A673 (cell line): ENCODE data around the gene ATXN10. TPM values are rescaled to one million over a fixed set of nuclear protein-coding genes. Genes with fewer than 3 reads are reported as not detected.

Experiments
- BruUV-seq: library from RNA; stranded (reverse); fragments of 400-500 nt; replicated peaks from 2 replicates; lab custom pipeline; 2021; lab: Mats Ljungman, UMichigan
- CTCF ChIA-PET: fragments of 300-600 bp; sonication (Branson Sonifier 250); formaldehyde crosslinking; loops from one replicate; lab custom pipeline; 2022; ENCODE audit warnings: antibody characterized with exemption; lab: Charles Lee
- POLR2A ChIA-PET: fragments of 300-600 bp; sonication (Branson Sonifier 250); formaldehyde crosslinking; loops from one replicate; lab custom pipeline; 2022; ENCODE audit warnings: antibody characterized with exemption; ENCODE audit not compliant: low non-redundant PET; lab: Charles Lee
- DNase-seq: peaks from one replicate; pipeline ENCODE4 v3.0.0-alpha.2; 2015; ENCODE audit warnings: low spot score
- H3K27ac ChIP-seq: fragments of 200-600 bp; sonication (generic); 2 replicates; pipeline ENCODE4 v1.5.1; 2016; ENCODE audit warnings: mixed run types, low read depth, mild to moderate bottlenecking, mixed read lengths, antibody characterized with exemption, low read length; ENCODE audit not compliant: poor library complexity, severe bottlenecking
- H3K27me3 ChIP-seq: fragments of 200-600 bp; sonication (generic); replicated peaks from 2 replicates; pipeline ENCODE4 v1.6.1; 2017; ENCODE audit warnings: mixed run types, low read depth, mild to moderate bottlenecking, mixed read lengths, antibody characterized with exemption, low read length; ENCODE audit not compliant: insufficient read depth, poor library complexity
- H3K36me3 ChIP-seq: fragments of 200-600 bp; sonication (generic); 2 replicates; pipeline ENCODE4 v1.6.1; 2016; ENCODE audit warnings: mixed run types, mild to moderate bottlenecking, mixed read lengths, antibody characterized with exemption, low read length; ENCODE audit not compliant: insufficient read depth, poor library complexity, severe bottlenecking
- H3K4me1 ChIP-seq: fragments of 200-600 bp; sonication (generic); 2 replicates; pipeline ENCODE4 v1.6.1; 2017; ENCODE audit warnings: mixed run types, mild to moderate bottlenecking, mixed read lengths, antibody characterized with exemption, low read length; ENCODE audit not compliant: insufficient read depth, poor library complexity, severe bottlenecking
- H3K4me3 ChIP-seq: fragments of 200-600 bp; sonication (generic); 2 replicates; pipeline ENCODE4 v1.5.1; 2016; ENCODE audit warnings: low read depth, mixed run types, mild to moderate bottlenecking, mixed read lengths, low read length; ENCODE audit not compliant: poor library complexity, severe bottlenecking
- H3K9me3 ChIP-seq: fragments of 200-600 bp; sonication (generic); 2 replicates; pipeline ENCODE4 v1.6.1; 2016; ENCODE audit warnings: mixed run types, low read depth, mild to moderate bottlenecking, mixed read lengths, antibody characterized with exemption, low read length; ENCODE audit not compliant: poor library complexity, severe bottlenecking
- EZH2 ChIP-seq: fragments of 200-600 bp; sonication (generic); IDR thresholded peaks from 2 replicates; pipeline ENCODE4 v1.6.1; 2017; ENCODE audit warnings: borderline replicate concordance, low read depth, mild to moderate bottlenecking, mixed read lengths, antibody characterized with exemption, low read length; ENCODE audit not compliant: poor library complexity, severe bottlenecking
- intact Hi-C: fragments of 100-400 bp; cut with micrococcal nuclease; formaldehyde crosslinking; loops from one replicate; pipeline ENCODE4 v1.10.0; 2022; ENCODE audit not compliant: unreplicated experiment
- total RNA-seq: library from RNA; stranded (reverse); gene quantifications from 2 replicates; pipeline ENCODE4 v1.2.3, GENCODE V29; 2021
- TF ChIP-seq, protein P1 (sequence below): fragments of 300-800, 200-600 bp; sonication (generic); conservative IDR thresholded peaks from 2 replicates; pipeline ENCODE4 v1.5.1; 2017; ENCODE audit warnings: low read depth, mild to moderate bottlenecking, antibody characterized with exemption, low read length, moderate library complexity, mixed read lengths

Gene ATXN10
- total RNA-seq, 1 experiment from 2014 or later, result 294 TPM

DNA sequence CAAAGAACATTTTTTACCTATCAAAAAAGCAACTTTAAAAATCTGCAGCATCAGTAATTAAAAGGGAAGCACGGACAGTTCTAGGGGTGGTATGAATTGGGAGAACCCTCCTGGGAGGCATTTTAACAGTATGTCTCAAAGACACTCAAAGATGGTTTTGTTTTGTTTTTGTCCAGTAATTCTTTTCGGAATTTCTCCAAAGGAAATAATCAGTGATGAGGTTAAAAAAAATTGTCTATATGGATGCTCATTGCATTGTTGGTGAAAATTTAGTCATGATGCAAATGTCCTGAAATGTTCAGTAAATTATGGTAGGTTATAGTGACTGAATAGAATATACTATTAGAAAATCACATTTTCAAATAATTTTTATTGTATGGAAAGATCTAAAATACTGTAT, 115.1 kb downstream of the ATXN10 start:
- H3K27me3 ChIP-seq, result no peaks in the 10 kb centered on the region
- BruUV-seq, result no TSS peak
- no peak for DNase-seq
- H3K4me3 ChIP-seq, result no peak overlapping the region
- H3K27ac ChIP-seq, result no peak overlapping the region
- peaks cover 2% of the 10 kb centered on the region for H3K4me1 ChIP-seq
- TF ChIP-seq, protein P1, sequence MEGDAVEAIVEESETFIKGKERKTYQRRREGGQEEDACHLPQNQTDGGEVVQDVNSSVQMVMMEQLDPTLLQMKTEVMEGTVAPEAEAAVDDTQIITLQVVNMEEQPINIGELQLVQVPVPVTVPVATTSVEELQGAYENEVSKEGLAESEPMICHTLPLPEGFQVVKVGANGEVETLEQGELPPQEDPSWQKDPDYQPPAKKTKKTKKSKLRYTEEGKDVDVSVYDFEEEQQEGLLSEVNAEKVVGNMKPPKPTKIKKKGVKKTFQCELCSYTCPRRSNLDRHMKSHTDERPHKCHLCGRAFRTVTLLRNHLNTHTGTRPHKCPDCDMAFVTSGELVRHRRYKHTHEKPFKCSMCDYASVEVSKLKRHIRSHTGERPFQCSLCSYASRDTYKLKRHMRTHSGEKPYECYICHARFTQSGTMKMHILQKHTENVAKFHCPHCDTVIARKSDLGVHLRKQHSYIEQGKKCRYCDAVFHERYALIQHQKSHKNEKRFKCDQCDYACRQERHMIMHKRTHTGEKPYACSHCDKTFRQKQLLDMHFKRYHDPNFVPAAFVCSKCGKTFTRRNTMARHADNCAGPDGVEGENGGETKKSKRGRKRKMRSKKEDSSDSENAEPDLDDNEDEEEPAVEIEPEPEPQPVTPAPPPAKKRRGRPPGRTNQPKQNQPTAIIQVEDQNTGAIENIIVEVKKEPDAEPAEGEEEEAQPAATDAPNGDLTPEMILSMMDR, result no peak
- no peak for TF ChIP-seq EZH2
- H3K9me3 ChIP-seq, result no peaks in the 10 kb centered on the region
- intact Hi-C loops, result no loop called here
- H3K36me3 ChIP-seq, result no peaks in the 10 kb centered on the region
- ChIA-PET CTCF (no interaction called here), POLR2A (no interaction called here)

- no peak overlapping the region for H3K4me3 ChIP-seq
- H3K4me1 ChIP-seq, result no peaks in the 10 kb centered on the region
- no peaks in the 10 kb centered on the region for H3K27me3 ChIP-seq
- TF ChIP-seq, protein P1, result no peak
- TF ChIP-seq EZH2, result no peak
- no TSS peak for BruUV-seq
- ChIA-PET CTCF (no interaction called here), POLR2A (no interaction called here)
- DNase-seq, result no peak
- H3K9me3 ChIP-seq, result no peaks in the 10 kb centered on the region
- intact Hi-C loops, result no loop called here
- H3K36me3 ChIP-seq, result no peaks in the 10 kb centered on the region
- H3K27ac ChIP-seq, result no peak overlapping the region
Measured at GRCh38 chr22:45787759-45788158, 116.1 kb downstream of the ATXN10 start.

DNA sequence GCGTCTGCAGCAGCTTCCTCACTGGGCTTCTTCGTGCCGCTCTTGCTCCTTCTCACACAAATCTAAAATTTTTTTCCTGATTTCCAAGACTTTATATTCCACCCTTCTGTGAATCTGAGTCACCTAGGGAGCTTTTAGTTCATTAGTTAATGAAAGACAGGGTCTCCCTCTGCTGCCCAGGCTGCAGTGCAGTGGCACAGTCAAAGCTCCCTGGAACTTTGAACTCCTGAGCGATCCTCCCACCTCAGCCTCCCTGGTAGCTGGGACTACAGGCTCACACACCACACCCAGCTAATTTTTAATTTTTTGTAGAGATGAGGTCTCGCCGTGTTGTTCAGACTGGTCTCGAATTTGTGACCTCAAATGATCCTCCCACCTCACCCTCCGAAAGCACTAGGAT, 116.9 kb downstream of the ATXN10 start:
- POLR2A ChIA-PET, result no interaction called here
- Histone ChIP-seq H3K27me3 (no peaks in the 10 kb centered on the region), H3K4me1 (no peaks in the 10 kb centered on the region), H3K9me3 (no peaks in the 10 kb centered on the region), H3K27ac (no peak overlapping the region), H3K36me3 (no peaks in the 10 kb centered on the region), H3K4me3 (no peak overlapping the region)
- intact Hi-C loops, result no loop called here
- no TSS peak for BruUV-seq
- TF ChIP-seq, protein P1, result no peak
- no peak for TF ChIP-seq EZH2
- no peak for DNase-seq
- CTCF ChIA-PET, result no interaction called here
